Psoas muscle (tissue), 8 donors: ENCODE results near the gene C2orf42. TPM values are rescaled to one million over a fixed set of nuclear protein-coding genes. Genes with fewer than 3 reads are reported as not detected.
"Not testable (repeated sequence)": the region's sequence is repeated elsewhere in the genome, so short reads cannot be mapped to it uniquely, and the experiment has no call there.

ENCODE experiments used
- ATAC-seq, 4 donors: fragments of 200-7000 bp; cut with Tn5 transposase; one replicate each; pipeline ENCODE4 v1.9.1; 2020; ENCODE audit warnings: moderate library complexity in 3 of 4, mild to moderate bottlenecking in 2 of 4
- DNase-seq, 2 donors: peaks; one replicate each; pipeline ENCODE4 v3.0.0-alpha.2; 2020
- H3K27ac ChIP-seq: fragments of 200-600 bp; one replicate; pipeline ENCODE4 v1.8.0; 2022
- H3K27me3 ChIP-seq, 3 donors: fragments of 200-600 bp in 1 of 3; one replicate each; pipeline versions ENCODE4 v1.6.1 to v1.8.0; 2013 to 2022; ENCODE audit warnings: low read length in 2 of 3, mild to moderate bottlenecking in 2 of 3, moderate library complexity in 1 of 3; ENCODE audit not compliant: insufficient read depth in 3 of 3
- H3K36me3 ChIP-seq, 2 donors: fragments of 200-600 bp in 1 of 2; one replicate each; pipeline versions ENCODE4 v1.6.1 to v1.8.0; 2013 to 2022; ENCODE audit warnings: low read depth in 1 of 2, mild to moderate bottlenecking in 1 of 2, moderate library complexity in 1 of 2; ENCODE audit not compliant: insufficient read depth in 1 of 2
- H3K4me1 ChIP-seq: fragments of 200-600 bp; one replicate; pipeline ENCODE4 v1.8.0; 2022
- H3K4me3 ChIP-seq: fragments of 200-600 bp; one replicate; pipeline ENCODE4 v1.8.0; 2022; ENCODE audit warnings: mild to moderate bottlenecking
- H3K9me3 ChIP-seq: fragments of 200-600 bp; one replicate; pipeline ENCODE4 v1.8.0; 2022
- WGBS, 3 donors: extraction: QIAGEN DNeasy Blood & Tissue Kit; methylation state at CpG; one replicate each; pipeline versions ENCODE4 v1.1.6 to v1.1.7; 2013; 5-methylcytosine and 5-hydroxymethylcytosine counted together
- intact Hi-C, 2 donors: fragments of 100-400 bp; cut with DNase I; formaldehyde crosslinking; loops; one replicate each; pipeline versions ENCODE4 v1.11.0 to v1.14.2; 2022
- polyA plus RNA-seq, 3 donors: library from polyadenylated mRNA; stranded (reverse); fragments of 200-250 nt; gene quantifications; one replicate each; pipeline ENCODE4 v1.2.3, GENCODE V29; 2013
- total RNA-seq, 4 donors: library from RNA; stranded (reverse); fragmentation: NEBNext Ultra II Directional in 2 of 4; extraction: Animal tissue kit (Norgen Biotek cat#: 25700) in 2 of 4; gene quantifications; one replicate each; pipeline versions ENCODE4 v1.2.1 to v1.2.4, GENCODE V29; 2021 to 2023
- TF ChIP-seq, protein P1 (sequence below): fragments of 200-600 bp; IDR thresholded peaks from one replicate; pipeline ENCODE4 v1.8.0; 2022; ENCODE audit warnings: antibody characterized with exemption
- donor health status: healthy with polysubstance abuse.
- donor health status: DM: no; HTN: no; CAD: no; lungs with moderate emphysema.
- donor health status: Bipolar disorder and iron deficiency.
- donor health status: healthy.
- donor health status: DM: yes; HTN: yes; CAD: no.
- donor health status: DM: no; HTN: no; CAD: no.
- donor health status: DM: no; HTN: no; CAD: no.
- donor health status: DM: yes; HTN: yes; CAD: no.

C2orf42 gene
- total and polyA plus RNA-seq, 7 donors: 5.3 to 13.3 (median 7.7) TPM

- H3K27ac ChIP-seq: no peak overlapping the region
- H3K9me3 ChIP-seq: no peaks in the 10 kb centered on the region
- H3K4me1 ChIP-seq: no peaks in the 10 kb centered on the region
- WGBS, 3 donors: 92% methylated on average over 4 of the region's 4 CpGs
- DNase-seq (no peak), ATAC-seq (no peak)
- intact Hi-C loops: loop anchor here in 1 of 2 donors (5.0 kb wide), 1 partner anchor 35 kb away; no protein-coding TSS in a partner anchor
- no peak overlapping the region for H3K4me3 ChIP-seq
- TF ChIP-seq, protein P1, sequence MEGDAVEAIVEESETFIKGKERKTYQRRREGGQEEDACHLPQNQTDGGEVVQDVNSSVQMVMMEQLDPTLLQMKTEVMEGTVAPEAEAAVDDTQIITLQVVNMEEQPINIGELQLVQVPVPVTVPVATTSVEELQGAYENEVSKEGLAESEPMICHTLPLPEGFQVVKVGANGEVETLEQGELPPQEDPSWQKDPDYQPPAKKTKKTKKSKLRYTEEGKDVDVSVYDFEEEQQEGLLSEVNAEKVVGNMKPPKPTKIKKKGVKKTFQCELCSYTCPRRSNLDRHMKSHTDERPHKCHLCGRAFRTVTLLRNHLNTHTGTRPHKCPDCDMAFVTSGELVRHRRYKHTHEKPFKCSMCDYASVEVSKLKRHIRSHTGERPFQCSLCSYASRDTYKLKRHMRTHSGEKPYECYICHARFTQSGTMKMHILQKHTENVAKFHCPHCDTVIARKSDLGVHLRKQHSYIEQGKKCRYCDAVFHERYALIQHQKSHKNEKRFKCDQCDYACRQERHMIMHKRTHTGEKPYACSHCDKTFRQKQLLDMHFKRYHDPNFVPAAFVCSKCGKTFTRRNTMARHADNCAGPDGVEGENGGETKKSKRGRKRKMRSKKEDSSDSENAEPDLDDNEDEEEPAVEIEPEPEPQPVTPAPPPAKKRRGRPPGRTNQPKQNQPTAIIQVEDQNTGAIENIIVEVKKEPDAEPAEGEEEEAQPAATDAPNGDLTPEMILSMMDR: no peak
- H3K27me3 ChIP-seq: no peaks in the 10 kb centered on the region
- peaks cover 0 to 52% of the 10 kb centered on the region in 2 donors for H3K36me3 ChIP-seq
Observed at GRCh38 chr2:70182689-70183088, 8.1 kb downstream of the C2orf42 start.

- Histone ChIP-seq H3K4me1 (no peaks in the 10 kb centered on the region), H3K4me3 (no peak overlapping the region), H3K36me3 (peaks cover 0 to 64% of the 10 kb centered on the region in 2 donors), H3K9me3 (no peaks in the 10 kb centered on the region), H3K27ac (no peak overlapping the region), H3K27me3 (no peaks in the 10 kb centered on the region)
- no peak for ATAC-seq
- WGBS, 3 donors: 90 to 93% (median 91%) methylated on average over 16 of the region's 16 CpGs
- TF ChIP-seq, protein P1: no peak
- intact Hi-C loops: loop anchor here in 1 of 2 donors (5.0 kb wide), 1 partner anchor 34 kb away; no protein-coding TSS in a partner anchor
- DNase-seq: no peak
Observed at GRCh38 chr2:70181363-70181956, 9.4 kb downstream of the C2orf42 start.

DNA sequence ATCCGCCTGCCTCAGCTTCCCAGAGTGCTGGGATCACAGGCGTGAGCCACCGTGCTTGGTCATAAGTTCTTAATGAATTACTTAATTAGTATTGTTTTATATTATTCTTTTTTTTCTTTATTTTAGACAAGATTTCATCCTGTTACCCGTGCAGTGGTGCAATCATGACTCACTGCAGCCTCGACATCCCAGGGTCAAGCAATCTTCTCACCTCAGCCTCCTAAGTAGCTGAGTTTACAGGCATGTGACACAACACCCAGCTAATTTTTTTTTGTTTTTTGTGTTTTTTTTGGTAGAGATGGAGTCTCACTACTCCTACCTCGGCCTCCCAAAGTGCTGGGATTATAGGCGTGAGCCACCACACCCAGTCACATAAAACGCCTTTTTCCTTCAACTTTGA is 17.3 kb downstream of the C2orf42 start:
- intact Hi-C loops: loop anchor here in 1 of 2 donors (10.0 kb wide), 1 partner anchor 51 kb away; no protein-coding TSS in a partner anchor
- Histone ChIP-seq H3K27ac (no peak overlapping the region), H3K27me3 (no peaks in the 10 kb centered on the region), H3K4me3 (no peak overlapping the region), H3K9me3 (no peaks in the 10 kb centered on the region), H3K4me1 (no peaks in the 10 kb centered on the region), H3K36me3 (peaks cover 8 to 100% of the 10 kb centered on the region in 2 donors)
- DNase-seq (no peak), ATAC-seq (no peak)
- TF ChIP-seq, protein P1: no peak
- 88 to 96% (median 95%) methylated on average over 8 of the region's 8 CpGs for WGBS, 3 donors

DNA sequence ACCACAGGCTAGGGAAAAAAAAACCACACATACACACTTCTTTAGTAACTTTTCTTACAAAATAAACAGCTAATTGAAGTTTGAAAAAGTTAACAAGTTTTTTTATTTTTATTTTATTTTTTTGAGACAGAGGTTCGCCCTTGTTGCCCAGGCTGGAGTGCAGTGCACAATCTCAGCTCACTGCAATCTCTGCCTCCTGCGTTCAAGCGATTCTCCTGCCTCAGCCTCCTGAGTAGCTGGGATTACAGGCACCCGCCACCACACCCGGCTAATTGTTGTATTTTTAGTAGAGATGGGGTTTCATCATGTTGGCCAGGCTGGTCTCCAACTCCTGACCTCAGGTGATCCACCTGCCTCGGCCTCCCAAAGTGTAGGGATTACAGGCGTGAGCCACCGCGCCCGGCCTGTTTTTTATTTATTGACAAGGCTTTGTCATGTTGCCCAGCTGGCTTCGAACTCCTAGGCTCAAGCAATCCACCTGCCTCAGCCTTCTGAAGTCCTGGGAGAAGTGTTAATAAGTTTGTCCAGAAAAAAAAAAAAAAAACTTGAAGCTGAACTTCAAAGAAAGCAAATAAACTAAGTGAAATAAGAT is 21.1 kb downstream of the C2orf42 start:
- H3K27ac ChIP-seq, H3K4me1 ChIP-seq, DNase-seq, H3K4me3 ChIP-seq, H3K27me3 ChIP-seq, ATAC-seq, H3K9me3 ChIP-seq: not testable (repeated sequence)
- intact Hi-C loops: loop anchor here in 1 of 2 donors (10.0 kb wide), 1 partner anchor 55 kb away; no protein-coding TSS in a partner anchor
- 90 to 97% (median 91%) methylated on average over 11 of the region's 11 CpGs for WGBS, 3 donors
- peaks cover 6 to 99% of the 10 kb centered on the region in 2 donors for H3K36me3 ChIP-seq

DNA sequence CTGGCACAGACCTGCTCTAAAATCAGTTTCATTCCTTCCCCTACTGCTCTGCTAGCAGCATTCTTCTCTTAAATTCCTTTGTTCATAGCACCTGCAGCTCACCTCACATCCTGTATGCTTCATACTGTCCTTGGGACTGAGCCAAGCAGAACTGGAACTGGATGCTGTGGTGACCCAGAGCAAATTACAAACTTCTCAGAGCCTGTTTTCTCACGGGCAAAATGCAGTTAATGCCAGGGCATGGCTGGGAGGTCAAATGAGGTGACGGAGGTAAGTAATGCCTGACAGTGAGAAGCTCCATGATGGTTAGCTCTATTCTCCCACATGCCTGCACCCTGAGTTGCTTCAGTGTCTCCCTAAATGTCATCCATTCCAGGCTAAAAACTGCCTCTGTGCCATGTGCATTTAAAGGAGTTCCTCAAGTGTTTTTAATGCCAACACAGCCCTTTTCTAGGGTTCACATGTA is 29.7 kb downstream of the C2orf42 start:
- ATAC-seq (no peak), DNase-seq (no peak)
- H3K27me3 ChIP-seq: no peaks in the 10 kb centered on the region
- no peaks in the 10 kb centered on the region for H3K4me1 ChIP-seq
- H3K4me3 ChIP-seq: no peak overlapping the region
- 43 to 54% (median 54%) methylated on average over 2 of the region's 2 CpGs for WGBS, 3 donors
- TF ChIP-seq, protein P1: no peak
- no peaks in the 10 kb centered on the region for H3K9me3 ChIP-seq
- H3K27ac ChIP-seq: no peak overlapping the region
- intact Hi-C loops: no loop called here
- peaks cover 2 to 94% of the 10 kb centered on the region in 2 donors for H3K36me3 ChIP-seq
